OCI-LY7 (cell line): Measurements from ENCODE around the gene WAS.

Experiments used
- CTCF ChIP-seq: fragments of 200-600 bp; sonication (generic); conservative IDR thresholded peaks from 2 replicates; pipeline ENCODE4 v1.5.1; 2014; ENCODE audit warnings: mild to moderate bottlenecking, antibody characterized with exemption, low read length, moderate library complexity, mixed read lengths
- EZH2phosphoT487 ChIP-seq: fragments of 200-600 bp; sonication (generic); IDR thresholded peaks from 2 replicates; pipeline ENCODE4 v1.6.1; 2018; ENCODE audit warnings: low read depth, borderline replicate concordance, mild to moderate bottlenecking, mixed run types, antibody characterized with exemption, low read length, moderate library complexity, mixed read lengths

GRCh38 chrX:48696909-48697727 is 13.5 kb downstream of the WAS start:
- TF ChIP-seq CTCF: no peak
- TF ChIP-seq EZH2phosphoT487: no peak
